Vagina (tissue), 2 donors: ENCODE data around the gene HEXIM2. TPM values are rescaled to one million over a fixed set of nuclear protein-coding genes. Genes with fewer than 3 reads are reported as not detected.
"Not testable (repeated sequence)": the region's sequence is repeated elsewhere in the genome, so short reads cannot be mapped to it uniquely, and the experiment has no call there.

ENCODE experiments used
- DNase-seq, 2 donors: peaks; one replicate each; pipeline ENCODE4 v3.0.0-alpha.2; 2017; ENCODE audit errors: extremely low spot score in 2 of 2
- H3K27ac ChIP-seq: fragments of 200-600 bp; sonication (generic); one replicate; pipeline ENCODE4 v1.5.1; 2019
- H3K27me3 ChIP-seq: fragments of 200-600 bp; sonication (generic); one replicate; pipeline ENCODE4 v1.5.1; 2019
- H3K36me3 ChIP-seq, 2 donors: fragments of 200-600 bp; sonication (generic); one replicate each; pipeline ENCODE4 v1.5.1; 2017 to 2019
- H3K4me1 ChIP-seq: fragments of 200-600 bp; sonication (generic); one replicate; pipeline ENCODE4 v1.5.1; 2019
- H3K4me3 ChIP-seq, 2 donors: fragments of 200-600 bp; sonication (generic); 1 replicate in 1 of 2; 2 replicates in 1 of 2; pipeline ENCODE4 v1.5.1; 2016 to 2019
- H3K9me3 ChIP-seq: fragments of 200-600 bp; sonication (generic); one replicate; pipeline ENCODE4 v1.5.1; 2019
- POLR2A ChIP-seq, 2 donors: fragments of 450-650 bp; IDR thresholded peaks; one replicate each; pipeline ENCODE4 v1.6.1; 2017; ENCODE audit warnings: antibody characterized with exemption in 2 of 2, mild to moderate bottlenecking in 2 of 2, moderate library complexity in 2 of 2
- POLR2AphosphoS5 ChIP-seq, 2 donors: sonication (generic); formaldehyde crosslinking; IDR thresholded peaks; one replicate each; pipeline ENCODE4 v1.9.0; 2017; ENCODE audit warnings: antibody characterized with exemption in 2 of 2, mild to moderate bottlenecking in 2 of 2, low read depth in 1 of 2; ENCODE audit not compliant: insufficient read depth in 1 of 2
- intact Hi-C: fragments of 100-400 bp; cut with DNase I; formaldehyde crosslinking; loops from one replicate; pipeline ENCODE4 v1.15.1; 2023
- total RNA-seq: library from RNA; depleted of rRNA; stranded (reverse); fragments of >200 nt; gene quantifications from one replicate; pipeline ENCODE4 v1.2.3, GENCODE V29; 2016
- TF ChIP-seq, protein P1 (sequence below), 3 experiments: fragments of 450-650 bp in 2 of 3; fragments of 200-600 bp in 1 of 3; sonication (generic) in 1 of 3; IDR thresholded peaks; one replicate each; pipeline ENCODE4 v1.5.1; 2017 to 2019; ENCODE audit warnings: antibody characterized with exemption in 3 of 3, mild to moderate bottlenecking in 2 of 3, moderate library complexity in 2 of 3

The HEXIM2 gene
- total RNA-seq, 1 donor from 2014 or later: 9.8 TPM

DNA sequence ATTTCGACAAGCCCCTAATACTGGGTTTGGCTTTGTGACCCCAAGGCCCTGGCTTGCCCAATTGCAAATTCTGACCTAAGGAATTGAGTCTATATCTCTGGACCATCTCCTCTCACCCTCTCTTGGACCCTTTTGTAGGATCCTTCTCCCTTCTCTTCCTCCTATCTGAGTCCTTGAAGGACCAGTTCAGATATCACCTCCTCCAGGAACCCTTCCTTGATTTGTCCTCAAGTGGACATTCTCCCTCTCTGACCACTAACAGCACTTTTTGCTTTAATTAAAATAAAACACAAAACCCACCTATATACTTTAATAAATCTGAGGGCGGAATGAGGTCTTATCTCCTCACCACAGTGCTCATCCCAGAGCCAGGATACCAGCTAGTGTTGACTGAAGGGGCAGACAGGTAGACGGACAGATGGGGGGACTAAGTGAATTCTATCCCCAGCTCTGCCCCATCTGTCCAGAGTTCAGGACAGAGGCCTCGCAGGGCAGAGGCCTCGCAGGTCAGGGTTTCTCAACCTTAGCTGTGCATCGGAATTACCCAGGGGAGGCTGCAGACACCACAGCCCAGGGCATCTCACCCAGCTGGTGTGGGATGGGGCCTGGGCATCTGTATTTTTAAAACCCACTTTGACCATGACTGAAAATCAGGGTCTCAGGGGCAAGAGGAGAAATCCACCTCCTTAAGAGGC, 38.5 kb upstream of the HEXIM2 start:
- H3K4me1 ChIP-seq: peaks cover 44% of the 10 kb centered on the region
- no peaks in the 10 kb centered on the region for H3K9me3 ChIP-seq
- H3K36me3 ChIP-seq: peaks cover 0 to 9% of the 10 kb centered on the region in 2 donors
- intact Hi-C loops: no loop called here
- H3K27ac ChIP-seq: peak overlapping the region; percentile 88
- H3K4me3 ChIP-seq: no peak overlapping the region
- DNase-seq: no peak
- TF ChIP-seq, protein P1, sequence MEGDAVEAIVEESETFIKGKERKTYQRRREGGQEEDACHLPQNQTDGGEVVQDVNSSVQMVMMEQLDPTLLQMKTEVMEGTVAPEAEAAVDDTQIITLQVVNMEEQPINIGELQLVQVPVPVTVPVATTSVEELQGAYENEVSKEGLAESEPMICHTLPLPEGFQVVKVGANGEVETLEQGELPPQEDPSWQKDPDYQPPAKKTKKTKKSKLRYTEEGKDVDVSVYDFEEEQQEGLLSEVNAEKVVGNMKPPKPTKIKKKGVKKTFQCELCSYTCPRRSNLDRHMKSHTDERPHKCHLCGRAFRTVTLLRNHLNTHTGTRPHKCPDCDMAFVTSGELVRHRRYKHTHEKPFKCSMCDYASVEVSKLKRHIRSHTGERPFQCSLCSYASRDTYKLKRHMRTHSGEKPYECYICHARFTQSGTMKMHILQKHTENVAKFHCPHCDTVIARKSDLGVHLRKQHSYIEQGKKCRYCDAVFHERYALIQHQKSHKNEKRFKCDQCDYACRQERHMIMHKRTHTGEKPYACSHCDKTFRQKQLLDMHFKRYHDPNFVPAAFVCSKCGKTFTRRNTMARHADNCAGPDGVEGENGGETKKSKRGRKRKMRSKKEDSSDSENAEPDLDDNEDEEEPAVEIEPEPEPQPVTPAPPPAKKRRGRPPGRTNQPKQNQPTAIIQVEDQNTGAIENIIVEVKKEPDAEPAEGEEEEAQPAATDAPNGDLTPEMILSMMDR (IDR thresholded peaks at IDR 0.05): no peak
- TF ChIP-seq POLR2AphosphoS5 (IDR thresholded peaks at IDR 0.05; ENCODE audit: insufficient read depth in 1 of 2, low read depth in 1 of 2) (no peak), POLR2A (IDR thresholded peaks at IDR 0.05) (no peak)
- no peaks in the 10 kb centered on the region for H3K27me3 ChIP-seq

- H3K36me3 ChIP-seq: peaks cover 0 to 1% of the 10 kb centered on the region in 2 donors
- no peak overlapping the region for H3K4me3 ChIP-seq
- no peaks in the 10 kb centered on the region for H3K27me3 ChIP-seq
- peaks cover 54% of the 10 kb centered on the region for H3K4me1 ChIP-seq
- TF ChIP-seq POLR2AphosphoS5 (IDR thresholded peaks at IDR 0.05; ENCODE audit: insufficient read depth in 1 of 2, low read depth in 1 of 2) (peak in 1 of 2 donors; percentile 68), POLR2A (IDR thresholded peaks at IDR 0.05) (no peak)
- TF ChIP-seq, protein P1 (IDR thresholded peaks at IDR 0.05): no peak
- DNase-seq: no peak
- H3K27ac ChIP-seq: peak overlapping the region; percentile 88
- intact Hi-C loops: no loop called here
- H3K9me3 ChIP-seq: no peaks in the 10 kb centered on the region
Measured at GRCh38 chr17:45123930-45124796, 37.5 kb upstream of the HEXIM2 start.

DNA sequence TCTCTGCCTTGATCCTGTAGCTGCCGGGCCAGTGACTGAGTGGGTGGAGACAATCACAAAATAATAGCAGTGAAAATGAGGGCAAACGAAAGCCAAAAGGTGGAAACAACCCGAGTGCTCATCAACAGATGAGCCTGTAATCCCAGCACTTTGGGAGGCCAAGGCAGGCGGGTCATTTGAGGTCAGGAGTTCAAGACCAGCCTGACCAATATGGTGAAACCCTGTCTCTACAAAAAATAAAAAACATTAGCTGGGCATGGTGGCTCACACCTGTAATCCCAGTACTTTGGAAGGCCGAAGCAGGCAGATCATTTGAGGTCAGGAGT, 36.9 kb upstream of the HEXIM2 start:
- Histone ChIP-seq H3K27ac (peak overlapping the region; percentile 88), H3K4me1 (peaks cover 60% of the 10 kb centered on the region)
- H3K36me3 ChIP-seq, H3K27me3 ChIP-seq, intact Hi-C loops, H3K4me3 ChIP-seq, H3K9me3 ChIP-seq, DNase-seq: not testable (repeated sequence)

DNA sequence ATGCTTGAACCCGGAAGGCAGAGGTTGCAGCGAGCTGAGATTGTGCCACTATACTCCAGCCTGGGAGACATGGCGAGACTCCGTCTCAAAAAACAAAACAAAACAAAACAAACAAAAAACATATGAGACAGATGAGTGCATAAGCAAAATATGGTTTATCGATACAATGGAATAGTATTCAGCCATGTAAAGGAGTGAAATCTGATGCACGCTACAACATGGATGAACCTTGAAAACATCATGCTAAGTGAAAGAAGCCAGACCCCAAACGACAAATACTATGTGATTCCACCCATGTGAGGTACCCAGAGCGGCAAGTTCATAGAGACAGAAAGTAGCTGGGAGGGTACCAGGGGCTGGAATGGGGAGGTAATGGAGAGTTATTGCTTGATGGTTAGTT, 36.2 kb upstream of the HEXIM2 start:
- peaks cover 66% of the 10 kb centered on the region for H3K4me1 ChIP-seq
- H3K27me3 ChIP-seq: no peaks in the 10 kb centered on the region
- H3K27ac ChIP-seq: peak overlapping the region; percentile 88
- TF ChIP-seq POLR2AphosphoS5 (IDR thresholded peaks at IDR 0.05; ENCODE audit: insufficient read depth in 1 of 2, low read depth in 1 of 2): no peak
- TF ChIP-seq, protein P1 (IDR thresholded peaks at IDR 0.05): no peak
- TF ChIP-seq POLR2A (IDR thresholded peaks at IDR 0.05): no peak
- no peaks in the 10 kb centered on the region for H3K36me3 ChIP-seq
- no peak for DNase-seq
- no peaks in the 10 kb centered on the region for H3K9me3 ChIP-seq
- no peak overlapping the region for H3K4me3 ChIP-seq
- intact Hi-C loops: no loop called here

- Histone ChIP-seq H3K4me1 (peaks cover 81% of the 10 kb centered on the region), H3K36me3 (no peaks in the 10 kb centered on the region), H3K27me3 (no peaks in the 10 kb centered on the region), H3K27ac (peak overlapping the region; percentile 98), H3K9me3 (no peaks in the 10 kb centered on the region), H3K4me3 (no peak overlapping the region)
- DNase-seq: no peak
- intact Hi-C loops: no loop called here
- TF ChIP-seq, protein P1 (IDR thresholded peaks at IDR 0.05): no peak
- TF ChIP-seq POLR2A (IDR thresholded peaks at IDR 0.05) (no peak), POLR2AphosphoS5 (IDR thresholded peaks at IDR 0.05; ENCODE audit: insufficient read depth in 1 of 2, low read depth in 1 of 2) (no peak)
Measured at GRCh38 chr17:45127207-45127547, 34.5 kb upstream of the HEXIM2 start.
